Measurements from ENCODE around the gene SREK1IP1.
"Not testable (repeated sequence)": the region's sequence is repeated elsewhere in the genome, so short reads cannot be mapped to it uniquely, and the experiment has no call there.

The SREK1IP1 gene

DNA sequence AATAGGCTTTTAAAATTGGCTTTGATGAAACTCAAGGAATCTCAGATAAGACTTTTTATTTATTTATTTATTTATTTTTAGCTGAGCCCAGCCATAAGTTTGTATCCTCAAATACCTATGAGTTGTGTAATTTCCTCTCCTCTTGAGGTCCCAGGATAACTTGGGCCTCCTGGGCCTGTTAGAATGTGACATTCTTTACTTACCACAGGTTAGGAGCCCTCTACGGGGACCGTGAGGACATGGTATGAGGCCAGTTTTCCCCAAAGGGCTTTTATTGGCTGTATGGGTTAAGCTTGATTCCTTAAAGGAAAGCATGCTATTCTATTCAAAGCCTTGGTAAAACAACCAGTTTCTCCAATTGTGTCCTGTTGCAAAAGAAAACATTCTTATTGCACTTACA, 61.3 kb downstream of the SREK1IP1 start:
- Histone ChIP-seq H3K4me1 (ENCODE audit: control insufficient read depth in 1 of 2, insufficient read depth in 2 of 2, low read length in 2 of 2) (no peaks in the 10 kb centered on the region), H3K27ac (ENCODE audit: low read length) (no peak overlapping the region), H3K27me3 (ENCODE audit: low read depth, low read length) (no peaks in the 10 kb centered on the region), H3K9me3 (ENCODE audit: control insufficient read depth in 1 of 2, low read length in 2 of 2) (no peaks in the 10 kb centered on the region), H3K4me3 (ENCODE audit: low read depth in 1 of 2, low read length in 2 of 2) (no peak overlapping the region), H3K36me3 (ENCODE audit: control insufficient read depth in 1 of 2, insufficient read depth in 2 of 2, low read length in 2 of 2) (no peaks in the 10 kb centered on the region)

DNA sequence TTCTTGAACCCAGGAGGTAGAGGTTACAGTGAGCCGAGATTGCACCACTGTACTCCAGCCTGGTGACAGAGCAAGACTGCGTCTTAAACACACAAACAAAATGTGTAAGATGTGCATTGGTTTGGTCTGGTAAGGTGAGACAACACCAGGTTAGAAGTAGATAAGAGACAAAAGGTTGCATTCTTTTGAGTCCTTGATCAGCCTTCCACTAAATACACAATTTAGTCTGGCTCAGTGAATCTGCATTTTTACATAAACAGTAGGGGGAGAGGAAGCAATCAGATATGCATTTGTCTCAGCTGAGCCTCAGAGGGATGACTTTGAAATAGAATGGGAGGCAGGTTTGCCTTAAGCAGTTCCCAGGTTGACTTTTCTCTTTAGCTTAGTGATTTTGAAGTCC, 62.4 kb downstream of the SREK1IP1 start:
- H3K4me1 ChIP-seq (ENCODE audit: control insufficient read depth in 1 of 2, insufficient read depth in 2 of 2, low read length in 2 of 2); H3K36me3 ChIP-seq (ENCODE audit: control insufficient read depth in 1 of 2, insufficient read depth in 2 of 2, low read length in 2 of 2); H3K9me3 ChIP-seq (ENCODE audit: control insufficient read depth in 1 of 2, low read length in 2 of 2); H3K4me3 ChIP-seq (ENCODE audit: low read depth in 1 of 2, low read length in 2 of 2); H3K27me3 ChIP-seq (ENCODE audit: low read depth, low read length); H3K27ac ChIP-seq (ENCODE audit: low read length): not testable (repeated sequence)

DNA sequence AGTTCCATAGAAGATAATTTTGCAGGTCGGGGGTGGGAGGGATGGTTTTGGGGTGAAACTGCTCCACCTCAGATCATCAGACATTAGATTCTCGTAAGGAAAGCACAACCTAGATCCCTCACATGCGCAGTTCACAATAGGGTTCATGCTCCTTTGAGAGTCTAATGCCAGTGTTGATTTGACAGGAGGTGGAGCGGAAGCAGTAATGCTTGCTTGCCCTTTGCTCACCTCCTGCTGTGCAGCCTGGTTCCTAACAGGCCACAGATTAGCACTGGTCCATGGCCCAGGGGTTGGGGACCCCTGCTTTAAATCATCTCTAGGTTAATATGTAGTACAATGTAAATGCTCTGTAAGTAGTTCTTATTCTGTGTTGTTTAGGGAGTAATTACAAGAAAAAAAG, 67.7 kb downstream of the SREK1IP1 start:
- no peak overlapping the region for H3K4me3 ChIP-seq (ENCODE audit: low read depth in 1 of 2, low read length in 2 of 2)
- H3K27me3 ChIP-seq (ENCODE audit: low read depth, low read length), result no peaks in the 10 kb centered on the region
- no peaks in the 10 kb centered on the region for H3K9me3 ChIP-seq (ENCODE audit: control insufficient read depth in 1 of 2, low read length in 2 of 2)

DNA sequence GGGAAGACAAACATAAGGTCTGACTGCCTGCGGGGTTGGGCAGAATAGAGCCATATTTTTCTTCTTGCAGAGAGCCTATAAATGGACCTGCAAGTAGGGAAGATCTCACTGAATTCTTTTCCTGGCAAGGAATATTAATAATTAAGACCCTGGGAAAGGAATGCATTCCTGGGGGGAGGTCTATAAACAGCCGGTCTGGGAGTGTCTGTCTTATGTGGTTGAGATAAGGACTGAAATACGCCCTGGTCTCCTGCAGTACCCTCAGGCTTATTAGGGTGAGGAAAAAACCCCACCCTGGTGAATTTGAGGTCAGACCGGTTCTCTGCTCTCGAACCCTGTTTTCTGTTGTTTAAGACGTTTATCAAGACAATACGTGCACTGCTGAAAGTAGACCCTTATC, 72.1 kb downstream of the SREK1IP1 start:
- not testable (repeated sequence) for H3K36me3 ChIP-seq (ENCODE audit: control insufficient read depth in 1 of 2, insufficient read depth in 2 of 2, low read length in 2 of 2)

More for the DNA sequence above, 67.7 kb downstream of the SREK1IP1 start:
- H3K27ac ChIP-seq (ENCODE audit: low read length), result no peak overlapping the region
- no peaks in the 10 kb centered on the region for H3K36me3 ChIP-seq (ENCODE audit: control insufficient read depth in 1 of 2, insufficient read depth in 2 of 2, low read length in 2 of 2)
- no peaks in the 10 kb centered on the region for H3K4me1 ChIP-seq (ENCODE audit: control insufficient read depth in 1 of 2, insufficient read depth in 2 of 2, low read length in 2 of 2)

DNA sequence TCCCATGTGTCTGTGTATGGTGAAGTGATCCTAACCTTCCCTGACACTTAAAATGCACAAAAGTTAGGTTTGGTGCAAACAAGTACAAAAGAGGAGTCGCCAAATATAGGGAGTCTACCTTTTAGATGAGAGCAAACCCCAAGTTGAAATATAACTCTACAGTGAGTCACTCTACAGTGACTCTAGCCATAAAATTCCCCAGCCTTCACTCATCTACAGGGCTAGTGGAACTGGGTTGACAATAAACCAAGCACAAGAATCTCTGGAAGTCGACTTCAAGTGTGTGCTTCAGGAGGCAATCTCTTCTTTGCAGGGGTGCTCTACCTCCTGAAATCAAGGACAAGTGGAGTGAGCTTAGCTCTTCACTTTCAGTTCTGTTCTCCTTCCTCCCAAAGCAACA, 74.9 kb downstream of the SREK1IP1 start:
- H3K27ac ChIP-seq (ENCODE audit: low read length), result no peak overlapping the region
- no peak overlapping the region for H3K4me3 ChIP-seq (ENCODE audit: low read depth in 1 of 2, low read length in 2 of 2)
- H3K36me3 ChIP-seq (ENCODE audit: control insufficient read depth in 1 of 2, insufficient read depth in 2 of 2, low read length in 2 of 2), result no peaks in the 10 kb centered on the region
- no peaks in the 10 kb centered on the region for H3K9me3 ChIP-seq (ENCODE audit: control insufficient read depth in 1 of 2, low read length in 2 of 2)
- H3K4me1 ChIP-seq (ENCODE audit: control insufficient read depth in 1 of 2, insufficient read depth in 2 of 2, low read length in 2 of 2), result peaks cover 0 to 14% of the 10 kb centered on the region in 2 donors
- peaks cover 17% of the 10 kb centered on the region for H3K27me3 ChIP-seq (ENCODE audit: low read depth, low read length)

More for the DNA sequence above, 72.1 kb downstream of the SREK1IP1 start:
- not testable (repeated sequence) for H3K4me1 ChIP-seq (ENCODE audit: control insufficient read depth in 1 of 2, insufficient read depth in 2 of 2, low read length in 2 of 2); H3K27me3 ChIP-seq (ENCODE audit: low read depth, low read length); H3K4me3 ChIP-seq (ENCODE audit: low read depth in 1 of 2, low read length in 2 of 2); H3K9me3 ChIP-seq (ENCODE audit: control insufficient read depth in 1 of 2, low read length in 2 of 2); H3K27ac ChIP-seq (ENCODE audit: low read length)

DNA sequence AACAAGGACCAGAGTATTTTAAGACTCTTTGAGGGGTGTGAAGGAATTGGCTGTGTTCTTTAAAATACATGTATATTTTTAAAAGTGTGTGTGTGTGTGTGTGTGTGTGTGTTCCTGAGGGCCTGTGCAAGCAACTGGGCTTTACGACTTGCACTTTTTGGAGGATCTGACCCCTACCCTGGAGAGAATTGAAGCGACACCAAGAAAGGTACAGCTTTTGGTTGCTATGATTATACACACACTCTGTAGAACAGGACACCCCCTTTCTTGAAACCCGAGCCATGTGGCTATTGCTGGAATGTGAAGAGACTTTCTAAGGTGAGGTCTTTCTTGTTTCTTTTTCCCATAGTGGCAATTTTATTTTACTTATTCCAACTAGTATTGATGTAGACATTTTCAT, 77.2 kb downstream of the SREK1IP1 start:
- Histone ChIP-seq H3K4me1 (ENCODE audit: control insufficient read depth in 1 of 2, insufficient read depth in 2 of 2, low read length in 2 of 2) (peaks cover 0 to 14% of the 10 kb centered on the region in 2 donors), H3K36me3 (ENCODE audit: control insufficient read depth in 1 of 2, insufficient read depth in 2 of 2, low read length in 2 of 2) (no peaks in the 10 kb centered on the region), H3K9me3 (ENCODE audit: control insufficient read depth in 1 of 2, low read length in 2 of 2) (no peaks in the 10 kb centered on the region), H3K4me3 (ENCODE audit: low read depth in 1 of 2, low read length in 2 of 2) (no peak overlapping the region), H3K27me3 (ENCODE audit: low read depth, low read length) (peaks cover 17% of the 10 kb centered on the region), H3K27ac (ENCODE audit: low read length) (no peak overlapping the region)

DNA sequence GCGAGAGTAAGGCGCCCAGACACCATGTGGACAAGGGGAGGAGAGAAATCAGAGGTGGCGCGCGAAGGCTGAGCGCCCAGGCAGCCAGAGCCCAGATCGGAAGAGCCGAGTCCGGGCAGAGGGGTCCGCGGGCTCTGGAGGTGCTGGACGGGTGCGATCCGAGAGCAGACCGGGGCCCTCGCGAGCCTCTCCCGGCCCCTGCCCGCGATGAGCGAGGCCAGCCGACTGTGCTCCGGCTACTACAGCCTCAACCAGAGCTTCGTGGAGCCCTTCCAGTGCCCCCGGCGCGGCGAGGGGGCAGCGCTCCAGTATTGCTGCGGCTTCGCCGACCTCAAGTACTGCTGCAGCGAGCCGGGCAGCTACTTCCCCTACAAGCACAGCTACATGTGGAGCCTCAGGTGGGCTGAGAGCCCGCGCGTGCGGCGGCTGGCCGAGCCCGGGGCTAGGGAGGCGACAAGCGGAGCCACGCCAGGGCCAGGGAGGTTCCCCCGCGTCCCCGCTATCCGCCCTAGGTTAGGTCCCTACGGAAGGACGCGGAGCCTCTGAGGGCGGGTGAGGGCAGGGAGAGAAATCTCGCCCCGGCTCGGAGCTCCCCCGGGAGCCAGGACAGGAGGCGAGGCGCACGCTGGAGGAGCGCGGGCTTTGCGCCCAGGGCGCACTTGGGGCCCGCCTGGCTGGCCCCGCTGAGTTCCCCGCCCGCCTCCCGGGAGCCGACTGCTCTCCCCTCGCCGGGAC, 77.9 kb downstream of the SREK1IP1 start, which contains the start of gene SHISAL2B:
TSS of gene SHISAL2B (plus strand) at position 87 of the 735 bp plus-strand sequence. CDS start at position 208, 121 bp downstream.
- H3K9me3 ChIP-seq (ENCODE audit: control insufficient read depth in 1 of 2, low read length in 2 of 2), result no peaks in the 10 kb centered on the region
- no peak within 1 kb of the TSS for H3K27ac ChIP-seq (ENCODE audit: low read length)
- H3K36me3 ChIP-seq (ENCODE audit: control insufficient read depth in 1 of 2, insufficient read depth in 2 of 2, low read length in 2 of 2), result no peaks in the 10 kb centered on the region
- H3K4me1 ChIP-seq (ENCODE audit: control insufficient read depth in 1 of 2, insufficient read depth in 2 of 2, low read length in 2 of 2), result peaks cover 0 to 14% of the 10 kb centered on the region in 2 donors
- H3K4me3 ChIP-seq (ENCODE audit: low read depth in 1 of 2, low read length in 2 of 2), result peak within 1 kb of the TSS in 1 of 2 donors; percentile 55
- peaks cover 17% of the 10 kb centered on the region for H3K27me3 ChIP-seq (ENCODE audit: low read depth, low read length)

DNA sequence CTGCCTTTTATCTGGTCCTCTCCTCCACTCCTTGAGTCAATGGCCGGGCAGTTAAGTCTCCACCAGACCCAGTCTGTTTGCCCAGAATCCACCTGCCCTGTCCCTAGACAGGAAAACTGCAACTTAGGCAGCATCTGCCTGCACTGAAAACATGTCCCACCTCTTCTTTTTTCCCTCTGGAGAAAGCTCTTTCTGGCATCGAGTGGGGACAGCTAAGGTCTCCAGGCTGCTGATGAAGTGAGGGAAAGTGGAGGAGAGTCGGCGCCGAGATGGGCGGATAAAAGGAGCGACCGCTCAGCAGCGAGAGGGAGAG, 78.4 kb downstream of the SREK1IP1 start:
- H3K36me3 ChIP-seq (ENCODE audit: control insufficient read depth in 1 of 2, insufficient read depth in 2 of 2, low read length in 2 of 2), result no peaks in the 10 kb centered on the region
- no peak overlapping the region for H3K27ac ChIP-seq (ENCODE audit: low read length)
- peaks cover 0 to 14% of the 10 kb centered on the region in 2 donors for H3K4me1 ChIP-seq (ENCODE audit: control insufficient read depth in 1 of 2, insufficient read depth in 2 of 2, low read length in 2 of 2)
- peak overlapping the region in 1 of 2 donors; percentile 55 for H3K4me3 ChIP-seq (ENCODE audit: low read depth in 1 of 2, low read length in 2 of 2)
- H3K9me3 ChIP-seq (ENCODE audit: control insufficient read depth in 1 of 2, low read length in 2 of 2), result no peaks in the 10 kb centered on the region
- H3K27me3 ChIP-seq (ENCODE audit: low read depth, low read length), result peaks cover 17% of the 10 kb centered on the region

DNA sequence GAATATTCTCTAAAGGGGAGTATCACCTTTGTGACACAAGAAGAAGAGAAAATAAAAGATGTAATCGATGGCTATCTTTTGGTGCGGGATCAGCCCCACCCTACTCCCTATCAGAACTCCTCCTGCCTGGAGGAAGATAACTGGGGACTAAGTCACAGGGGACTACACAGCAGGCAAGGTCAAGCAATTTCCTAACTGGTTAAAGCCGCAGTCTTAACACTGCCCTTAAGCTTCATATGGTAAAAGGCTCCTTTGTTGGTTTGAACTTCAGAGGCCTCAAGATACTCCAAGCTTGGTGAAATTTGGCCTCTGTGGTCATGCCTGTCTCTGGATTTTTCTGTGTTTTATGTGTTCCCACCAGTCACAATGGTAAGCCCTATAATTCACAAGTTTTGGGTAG, 79.5 kb downstream of the SREK1IP1 start:
- Histone ChIP-seq H3K4me1 (ENCODE audit: control insufficient read depth in 1 of 2, insufficient read depth in 2 of 2, low read length in 2 of 2) (peaks cover 0 to 14% of the 10 kb centered on the region in 2 donors), H3K4me3 (ENCODE audit: low read depth in 1 of 2, low read length in 2 of 2) (no peak overlapping the region), H3K27me3 (ENCODE audit: low read depth, low read length) (peaks cover 17% of the 10 kb centered on the region), H3K36me3 (ENCODE audit: control insufficient read depth in 1 of 2, insufficient read depth in 2 of 2, low read length in 2 of 2) (no peaks in the 10 kb centered on the region), H3K9me3 (ENCODE audit: control insufficient read depth in 1 of 2, low read length in 2 of 2) (no peaks in the 10 kb centered on the region), H3K27ac (ENCODE audit: low read length) (no peak overlapping the region)

DNA sequence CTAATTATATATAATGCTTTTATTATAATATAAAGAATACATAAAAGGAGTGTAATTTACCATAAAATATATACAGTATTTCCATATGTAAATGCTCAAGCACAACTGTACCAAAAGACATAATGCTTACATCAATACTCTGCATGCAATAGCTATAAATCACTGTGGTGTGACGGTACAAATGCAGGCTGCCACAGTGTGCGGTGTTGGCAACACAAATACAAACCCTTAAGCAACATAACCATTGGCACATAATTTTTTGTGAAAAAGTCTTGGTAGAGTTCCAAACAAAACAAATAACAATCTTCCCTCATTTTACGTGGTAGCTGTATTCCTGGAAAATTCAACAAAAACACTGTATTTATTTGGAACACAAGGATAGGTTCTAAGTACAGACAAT, 80.1 kb downstream of the SREK1IP1 start:
- H3K4me3 ChIP-seq (ENCODE audit: low read depth in 1 of 2, low read length in 2 of 2), result no peak overlapping the region
- H3K9me3 ChIP-seq (ENCODE audit: control insufficient read depth in 1 of 2, low read length in 2 of 2), result no peaks in the 10 kb centered on the region
- H3K27me3 ChIP-seq (ENCODE audit: low read depth, low read length), result peaks cover 17% of the 10 kb centered on the region
- no peak overlapping the region for H3K27ac ChIP-seq (ENCODE audit: low read length)
- H3K36me3 ChIP-seq (ENCODE audit: control insufficient read depth in 1 of 2, insufficient read depth in 2 of 2, low read length in 2 of 2), result no peaks in the 10 kb centered on the region
- peaks cover 0 to 14% of the 10 kb centered on the region in 2 donors for H3K4me1 ChIP-seq (ENCODE audit: control insufficient read depth in 1 of 2, insufficient read depth in 2 of 2, low read length in 2 of 2)

DNA sequence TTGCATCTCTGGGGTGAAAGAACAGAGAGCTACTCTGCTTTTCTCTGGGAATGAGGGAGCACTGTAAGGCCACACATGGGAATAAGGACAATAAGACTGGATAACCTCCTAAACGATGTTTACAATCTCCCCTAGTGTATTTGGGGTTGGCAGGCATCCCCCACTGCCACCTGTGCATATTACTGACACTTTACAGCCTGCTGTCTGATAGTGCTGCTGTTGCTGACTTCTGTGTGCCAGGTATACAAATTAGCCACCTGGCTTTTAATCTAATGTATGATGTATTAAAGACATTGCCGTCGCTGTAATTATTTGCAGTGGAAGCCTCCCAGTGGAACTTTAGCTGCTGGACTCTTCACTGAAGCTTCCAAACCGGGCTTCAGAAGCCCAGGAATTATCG, 82.6 kb downstream of the SREK1IP1 start:
- Histone ChIP-seq H3K36me3 (ENCODE audit: control insufficient read depth in 1 of 2, insufficient read depth in 2 of 2, low read length in 2 of 2) (no peaks in the 10 kb centered on the region), H3K27ac (ENCODE audit: low read length) (no peak overlapping the region), H3K9me3 (ENCODE audit: control insufficient read depth in 1 of 2, low read length in 2 of 2) (no peaks in the 10 kb centered on the region), H3K4me1 (ENCODE audit: control insufficient read depth in 1 of 2, insufficient read depth in 2 of 2, low read length in 2 of 2) (peaks cover 0 to 12% of the 10 kb centered on the region in 2 donors), H3K4me3 (ENCODE audit: low read depth in 1 of 2, low read length in 2 of 2) (no peak overlapping the region), H3K27me3 (ENCODE audit: low read depth, low read length) (peaks cover 10% of the 10 kb centered on the region)

DNA sequence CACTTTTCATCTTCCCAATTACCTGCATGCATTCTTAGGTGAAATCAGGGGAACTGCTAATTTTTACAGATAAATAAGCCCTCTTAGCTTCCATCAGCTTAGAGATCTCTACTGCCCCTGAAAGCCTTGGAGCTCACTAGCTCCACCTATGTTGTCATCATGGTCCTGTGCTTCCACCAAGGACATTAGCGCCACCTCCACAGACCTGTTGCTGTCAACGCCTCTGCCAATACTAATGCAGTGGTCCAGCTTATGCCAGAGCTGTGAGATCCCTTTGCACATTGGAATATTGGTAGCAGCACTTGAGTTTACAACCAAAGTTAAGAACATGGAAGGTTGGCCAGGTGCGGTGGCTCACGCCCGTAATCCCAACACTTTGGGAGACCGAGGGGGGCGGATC, 85.9 kb downstream of the SREK1IP1 start:
- Histone ChIP-seq H3K27me3 (ENCODE audit: low read depth, low read length) (no peaks in the 10 kb centered on the region), H3K27ac (ENCODE audit: low read length) (no peak overlapping the region), H3K4me1 (ENCODE audit: control insufficient read depth in 1 of 2, insufficient read depth in 2 of 2, low read length in 2 of 2) (no peaks in the 10 kb centered on the region), H3K36me3 (ENCODE audit: control insufficient read depth in 1 of 2, insufficient read depth in 2 of 2, low read length in 2 of 2) (no peaks in the 10 kb centered on the region), H3K9me3 (ENCODE audit: control insufficient read depth in 1 of 2, low read length in 2 of 2) (no peaks in the 10 kb centered on the region), H3K4me3 (ENCODE audit: low read depth in 1 of 2, low read length in 2 of 2) (no peak overlapping the region)
